ENCODE measurements around the gene GPLD1.
"Not testable (repeated sequence)": the region's sequence is repeated elsewhere in the genome, so short reads cannot be mapped to it uniquely, and the experiment has no call there.

The GPLD1 gene

DNA sequence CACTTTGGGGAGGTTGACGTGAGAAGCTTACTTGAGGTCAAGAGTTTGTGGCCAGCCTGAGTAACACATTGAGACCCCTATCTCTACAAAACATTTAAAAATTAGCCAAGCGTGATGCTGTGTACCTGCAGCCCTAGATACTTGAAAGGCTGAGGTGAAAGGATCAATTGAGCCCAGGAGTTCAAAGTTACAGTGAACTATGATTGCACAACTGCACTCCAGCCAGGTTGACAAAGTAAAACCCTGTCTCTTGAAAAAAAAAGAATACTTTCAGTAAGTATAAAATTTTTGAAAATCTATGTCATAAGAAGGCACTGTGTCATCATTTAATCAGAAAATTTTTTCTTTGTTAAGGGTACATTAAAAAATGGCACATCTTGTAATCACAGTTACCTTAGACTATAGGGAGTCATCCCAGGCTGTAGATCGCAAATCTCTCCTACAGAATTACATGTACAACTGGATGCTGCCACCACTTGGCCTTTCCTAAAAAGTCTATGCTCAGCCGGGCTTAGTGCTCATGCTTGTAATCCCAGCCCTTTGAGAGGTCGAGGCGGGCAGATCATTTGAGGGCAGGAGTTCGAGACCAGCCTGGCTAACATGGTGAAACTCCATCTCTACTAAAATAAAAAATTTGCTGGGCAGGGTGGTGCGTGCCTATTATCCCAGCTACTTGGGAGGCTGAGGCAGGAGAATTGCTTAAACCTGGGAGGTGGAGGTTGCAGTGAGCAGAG lies 103.7 kb downstream of the GPLD1 start:
- Histone ChIP-seq H3K27me3 (ENCODE audit: insufficient read depth, low read length) (no peaks in the 10 kb centered on the region), H3K4me3 (ENCODE audit: low read length) (no peak overlapping the region), H3K36me3 (ENCODE audit: insufficient read depth, low read depth, low read length) (no peaks in the 10 kb centered on the region), H3K27ac (ENCODE audit: low read length) (no peak overlapping the region), H3K9me3 (ENCODE audit: insufficient read depth, low read depth, low read length) (no peaks in the 10 kb centered on the region), H3K4me1 (ENCODE audit: insufficient read depth, low read length) (no peaks in the 10 kb centered on the region), H3K9ac (ENCODE audit: low read depth, low read length) (no peak overlapping the region)

DNA sequence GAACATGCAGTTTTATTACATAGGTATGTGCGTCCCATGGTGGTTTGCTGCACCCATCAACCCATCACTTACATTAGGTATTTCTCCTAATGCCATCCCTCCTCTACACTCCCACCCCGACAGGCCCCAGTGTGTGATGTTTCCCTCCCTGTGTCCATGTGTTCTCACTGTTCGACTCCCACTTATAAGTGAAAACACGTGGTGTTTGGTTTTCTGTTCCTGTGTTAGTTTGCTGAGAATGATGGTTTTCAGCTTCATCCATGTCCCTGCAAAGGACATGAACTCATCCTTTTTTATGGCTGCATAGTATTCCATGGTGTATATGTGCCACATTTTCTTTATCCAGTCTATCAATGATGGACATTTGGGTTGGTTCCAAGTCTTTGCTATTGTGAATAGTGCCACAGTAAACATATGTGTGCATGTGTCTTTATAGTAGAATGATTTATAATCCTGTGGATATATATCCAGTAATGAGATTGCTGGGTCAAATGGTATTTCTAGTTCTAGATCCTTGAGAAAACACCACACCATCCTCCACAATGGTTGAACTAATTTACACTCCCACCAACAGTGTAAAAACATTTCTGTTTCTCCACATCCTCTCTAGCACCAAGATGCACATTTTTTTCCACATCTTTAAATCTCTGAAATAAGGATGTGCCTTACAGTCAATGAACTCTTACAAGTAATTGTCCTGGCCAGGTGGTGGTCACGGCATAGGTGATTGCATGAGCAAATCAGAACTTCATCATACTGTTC lies 104.8 kb downstream of the GPLD1 start:
- H3K9ac ChIP-seq (ENCODE audit: low read depth, low read length); H3K27ac ChIP-seq (ENCODE audit: low read length); H3K27me3 ChIP-seq (ENCODE audit: insufficient read depth, low read length); H3K9me3 ChIP-seq (ENCODE audit: insufficient read depth, low read depth, low read length); H3K4me3 ChIP-seq (ENCODE audit: low read length); H3K4me1 ChIP-seq (ENCODE audit: insufficient read depth, low read length); H3K36me3 ChIP-seq (ENCODE audit: insufficient read depth, low read depth, low read length): not testable (repeated sequence)

DNA sequence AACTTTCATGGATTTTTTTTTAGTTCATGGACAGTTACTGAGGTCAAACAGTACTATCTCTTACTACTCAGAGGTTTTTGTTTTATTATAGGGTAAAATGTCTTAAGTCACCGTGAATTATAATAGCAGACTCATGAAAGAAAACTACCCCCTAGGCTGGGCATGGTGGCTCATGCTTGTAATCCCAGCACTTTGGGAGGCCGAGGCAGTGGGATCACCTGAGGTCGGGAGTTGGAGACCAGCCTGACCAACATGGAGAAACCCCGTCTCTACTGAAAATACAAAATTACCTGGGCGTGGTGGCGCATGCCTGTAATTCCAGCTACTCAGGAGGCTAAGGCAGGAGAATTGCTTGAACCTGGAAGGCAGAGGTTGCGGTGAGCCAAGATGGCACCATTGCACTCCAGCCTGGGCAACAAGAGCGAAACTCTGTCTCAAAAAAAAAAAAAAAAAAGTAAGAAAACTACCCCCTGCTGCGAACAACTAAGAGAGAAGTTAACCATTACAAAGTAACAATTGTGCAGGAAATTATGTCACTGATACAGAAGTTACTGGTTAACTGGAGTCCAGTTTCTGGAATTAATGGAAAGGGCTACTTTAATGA lies 106.4 kb downstream of the GPLD1 start:
- H3K4me1 ChIP-seq (ENCODE audit: insufficient read depth, low read length); H3K4me3 ChIP-seq (ENCODE audit: low read length); H3K9me3 ChIP-seq (ENCODE audit: insufficient read depth, low read depth, low read length); H3K27ac ChIP-seq (ENCODE audit: low read length); H3K36me3 ChIP-seq (ENCODE audit: insufficient read depth, low read depth, low read length); H3K27me3 ChIP-seq (ENCODE audit: insufficient read depth, low read length); H3K9ac ChIP-seq (ENCODE audit: low read depth, low read length): not testable (repeated sequence)

DNA sequence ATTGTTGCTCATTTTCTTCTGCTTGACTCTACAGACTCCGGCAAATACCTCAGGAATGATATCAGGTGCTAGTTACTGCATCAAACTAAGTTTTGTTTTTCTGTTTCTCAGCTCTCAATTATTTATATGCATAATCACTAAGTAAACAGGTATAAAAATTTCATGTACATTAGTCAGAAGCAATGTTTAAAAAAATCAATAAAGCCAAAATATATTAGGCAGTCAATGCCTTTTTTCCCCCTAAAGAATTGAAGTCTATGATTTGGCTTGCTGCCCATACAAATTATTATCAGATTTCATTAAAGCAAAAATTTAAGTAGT lies 107.2 kb downstream of the GPLD1 start:
- no peak overlapping the region for H3K27ac ChIP-seq (ENCODE audit: low read length)
- H3K9me3 ChIP-seq (ENCODE audit: insufficient read depth, low read depth, low read length) = no peaks in the 10 kb centered on the region
- H3K4me1 ChIP-seq (ENCODE audit: insufficient read depth, low read length) = no peaks in the 10 kb centered on the region
- no peak overlapping the region for H3K9ac ChIP-seq (ENCODE audit: low read depth, low read length)
- H3K36me3 ChIP-seq (ENCODE audit: insufficient read depth, low read depth, low read length) = no peaks in the 10 kb centered on the region
- no peaks in the 10 kb centered on the region for H3K27me3 ChIP-seq (ENCODE audit: insufficient read depth, low read length)
- no peak overlapping the region for H3K4me3 ChIP-seq (ENCODE audit: low read length)

DNA sequence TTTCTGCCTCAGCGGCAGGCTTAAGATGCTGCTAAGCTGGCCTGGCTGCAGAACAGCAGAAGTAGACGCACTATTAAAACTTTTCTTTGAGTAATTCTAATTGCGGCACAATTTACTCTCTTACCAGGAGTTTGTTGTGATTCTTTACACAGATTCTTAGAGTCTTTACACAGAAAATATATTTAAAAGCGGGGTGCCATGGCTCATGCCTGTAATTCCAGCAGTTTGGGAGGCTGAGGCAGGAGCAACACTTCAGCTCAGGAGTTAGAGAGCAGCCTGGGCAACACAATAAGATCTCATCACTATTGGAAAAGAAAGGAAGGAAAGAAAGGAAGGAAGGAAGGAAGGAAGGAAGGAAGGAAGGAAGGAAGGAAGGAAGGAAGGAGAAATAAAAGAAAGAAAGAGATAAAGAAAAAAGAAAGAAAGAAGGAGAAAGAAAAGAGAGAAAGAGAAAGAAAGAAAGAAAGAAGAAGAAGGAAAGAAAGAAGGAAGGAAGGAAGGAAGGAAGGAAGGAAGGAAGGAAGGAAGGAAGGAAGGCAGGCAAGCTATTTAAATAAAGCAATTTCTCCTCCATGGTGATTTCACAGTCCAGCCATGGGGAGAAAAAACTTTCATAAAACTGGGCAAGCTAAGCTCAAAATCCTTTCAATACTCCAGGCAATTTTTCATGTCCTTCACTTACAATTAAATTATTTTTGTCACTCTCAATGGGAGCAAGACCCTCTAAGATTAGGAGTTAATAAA lies 107.7 kb downstream of the GPLD1 start:
- no peak overlapping the region for H3K27ac ChIP-seq (ENCODE audit: low read length)
- no peaks in the 10 kb centered on the region for H3K27me3 ChIP-seq (ENCODE audit: insufficient read depth, low read length)
- no peaks in the 10 kb centered on the region; the same call in 1 of the 2 replicates for H3K4me1 ChIP-seq (ENCODE audit: insufficient read depth, low read length)
- no peak overlapping the region for H3K4me3 ChIP-seq (ENCODE audit: low read length)
- H3K9ac ChIP-seq (ENCODE audit: low read depth, low read length) = no peak overlapping the region
- no peaks in the 10 kb centered on the region for H3K9me3 ChIP-seq (ENCODE audit: insufficient read depth, low read depth, low read length)
- no peaks in the 10 kb centered on the region for H3K36me3 ChIP-seq (ENCODE audit: insufficient read depth, low read depth, low read length)

DNA sequence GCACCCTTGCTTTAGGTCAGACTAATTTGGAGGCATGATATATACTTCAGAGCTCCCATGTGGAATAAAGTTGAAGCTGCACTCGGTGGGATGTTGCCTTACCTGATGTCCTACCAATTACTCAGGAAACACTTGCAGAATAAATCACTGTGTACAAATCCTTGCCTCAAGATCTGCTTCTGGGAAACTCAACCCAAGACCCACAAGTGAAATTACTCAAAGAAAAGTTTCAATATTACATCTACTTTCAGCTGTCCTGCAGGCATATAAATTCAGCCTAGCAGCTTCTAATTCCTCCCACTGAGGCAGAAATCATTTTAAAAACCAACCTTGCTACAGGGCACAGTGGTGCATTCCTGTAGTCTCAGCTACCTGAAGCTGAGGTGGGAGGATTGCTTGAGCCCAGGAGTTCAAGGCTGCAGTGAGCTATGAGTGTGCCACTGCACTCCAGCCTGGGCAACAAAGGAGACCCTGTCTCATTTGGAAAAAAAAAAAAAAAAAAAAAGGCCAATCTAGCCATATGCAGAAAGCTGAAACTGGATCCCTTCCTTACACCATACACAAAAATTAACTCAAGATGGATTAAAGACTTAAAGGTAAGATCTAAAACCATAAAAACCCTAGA lies 110.8 kb downstream of the GPLD1 start:
- Histone ChIP-seq H3K27me3 (ENCODE audit: insufficient read depth, low read length) (no peaks in the 10 kb centered on the region), H3K27ac (ENCODE audit: low read length) (no peak overlapping the region), H3K9ac (ENCODE audit: low read depth, low read length) (no peak overlapping the region), H3K4me3 (ENCODE audit: low read length) (no peak overlapping the region), H3K36me3 (ENCODE audit: insufficient read depth, low read depth, low read length) (no peaks in the 10 kb centered on the region), H3K9me3 (ENCODE audit: insufficient read depth, low read depth, low read length) (no peaks in the 10 kb centered on the region), H3K4me1 (ENCODE audit: insufficient read depth, low read length) (no peaks in the 10 kb centered on the region; the same call in 1 of the 2 replicates)
